ENCODE results near the gene GJB4. TPM values are rescaled to one million over a fixed set of nuclear protein-coding genes. Genes with fewer than 3 reads are reported as not detected.

GJB4 gene
- total RNA-seq, 1 donor from 2014 or later: 8.2 TPM

GRCh38 chr1:34761176-34761761 lies 1.7 kb downstream of the GJB4 start:
- no peak for TF ChIP-seq CTCF (IDR thresholded peaks at IDR 0.05; ENCODE audit: insufficient read depth, low read length, severe bottlenecking)
- FAIRE-seq: no peak

GRCh38 chr1:34761776-34762307 lies 2.3 kb downstream of the GJB4 start:
- no peak for TF ChIP-seq CTCF (IDR thresholded peaks at IDR 0.05; ENCODE audit: insufficient read depth, low read length, severe bottlenecking)
- Histone ChIP-seq H3K27me3 (ENCODE audit: control insufficient read depth, insufficient read depth, low read length) (no peaks in the 10 kb centered on the region), H3K36me3 (ENCODE audit: control insufficient read depth, insufficient read depth, low read length) (peaks cover 6% of the 10 kb centered on the region), H3K4me3 (ENCODE audit: low read depth, low read length) (no peak overlapping the region)
- DNase-seq (ENCODE audit: low read depth) (no peak), FAIRE-seq (no peak)

More at GRCh38 chr1:34761176-34761761, 1.7 kb downstream of the GJB4 start:
- Histone ChIP-seq H3K36me3 (ENCODE audit: control insufficient read depth, insufficient read depth, low read length) (peaks cover 6% of the 10 kb centered on the region), H3K27me3 (ENCODE audit: control insufficient read depth, insufficient read depth, low read length) (no peaks in the 10 kb centered on the region), H3K4me3 (ENCODE audit: low read depth, low read length) (no peak overlapping the region)
- no peak for DNase-seq (ENCODE audit: low read depth)

- no peak overlapping the region for H3K4me3 ChIP-seq (ENCODE audit: low read depth, low read length)
- no peak for TF ChIP-seq CTCF (IDR thresholded peaks at IDR 0.05; ENCODE audit: insufficient read depth, low read length, severe bottlenecking)
- H3K27me3 ChIP-seq (ENCODE audit: control insufficient read depth, insufficient read depth, low read length): no peaks in the 10 kb centered on the region
- peak; percentile 71 for DNase-seq (ENCODE audit: low read depth)
- FAIRE-seq: peak; percentile 7
- H3K36me3 ChIP-seq (ENCODE audit: control insufficient read depth, insufficient read depth, low read length): peaks cover 6% of the 10 kb centered on the region
Measured at GRCh38 chr1:34762474-34763141, 3.1 kb downstream of the GJB4 start.

GRCh38 chr1:34763142-34763781 lies 3.7 kb downstream of the GJB4 start:
- FAIRE-seq: peak; percentile 98
- Histone ChIP-seq H3K4me3 (ENCODE audit: low read depth, low read length) (no peak overlapping the region), H3K36me3 (ENCODE audit: control insufficient read depth, insufficient read depth, low read length) (peaks cover 3% of the 10 kb centered on the region), H3K27me3 (ENCODE audit: control insufficient read depth, insufficient read depth, low read length) (no peaks in the 10 kb centered on the region)
- peak; percentile 95 for DNase-seq (ENCODE audit: low read depth)
- no peak for TF ChIP-seq CTCF (IDR thresholded peaks at IDR 0.05; ENCODE audit: insufficient read depth, low read length, severe bottlenecking)

- DNase-seq (ENCODE audit: low read depth): no peak
- TF ChIP-seq CTCF (IDR thresholded peaks at IDR 0.05; ENCODE audit: insufficient read depth, low read length, severe bottlenecking): no peak
- Histone ChIP-seq H3K4me3 (ENCODE audit: low read depth, low read length) (no peak overlapping the region), H3K27me3 (ENCODE audit: control insufficient read depth, insufficient read depth, low read length) (no peaks in the 10 kb centered on the region), H3K36me3 (ENCODE audit: control insufficient read depth, insufficient read depth, low read length) (no peaks in the 10 kb centered on the region)
- no peak for FAIRE-seq
Measured at GRCh38 chr1:34768856-34769255, 9.3 kb downstream of the GJB4 start.
